Measurements from ENCODE around the gene FARP1.
"Not testable (repeated sequence)": the region's sequence is repeated elsewhere in the genome, so short reads cannot be mapped to it uniquely, and the experiment has no call there.

Gene FARP1

GRCh38 chr13:98344392-98344791 is 201.5 kb downstream of the FARP1 start:
- FAIRE-seq, result no peak

- no peak for FAIRE-seq
These were observed 202.4 kb downstream of the FARP1 start for GRCh38 chr13:98345107-98345935.

- FAIRE-seq, result no peak
These were observed 204.2 kb downstream of the FARP1 start for GRCh38 chr13:98346904-98347636.

- FAIRE-seq, result no peak
These were observed 204.9 kb downstream of the FARP1 start for GRCh38 chr13:98347756-98348155.

- no peak for FAIRE-seq
These were observed 205.7 kb downstream of the FARP1 start for GRCh38 chr13:98348466-98349200.

GRCh38 chr13:98349731-98350305 is 206.9 kb downstream of the FARP1 start:
- FAIRE-seq, result no peak

GRCh38 chr13:98350746-98351330 is 207.9 kb downstream of the FARP1 start:
- no peak for FAIRE-seq

- FAIRE-seq, result no peak
These were observed 208.7 kb downstream of the FARP1 start for GRCh38 chr13:98351636-98352035.

GRCh38 chr13:98352226-98352625 is 209.3 kb downstream of the FARP1 start:
- no peak for FAIRE-seq

- no peak for FAIRE-seq
These were observed 210.9 kb downstream of the FARP1 start for GRCh38 chr13:98353750-98354149.

GRCh38 chr13:98358937-98359336 is 216.0 kb downstream of the FARP1 start:
- FAIRE-seq, result no peak

GRCh38 chr13:98360545-98360944 is 217.7 kb downstream of the FARP1 start:
- no peak for FAIRE-seq

GRCh38 chr13:98363326-98363725 is 220.4 kb downstream of the FARP1 start:
- no peak for FAIRE-seq

GRCh38 chr13:98364179-98364578 is 221.3 kb downstream of the FARP1 start:
- no peak for FAIRE-seq

GRCh38 chr13:98364647-98365046 is 221.8 kb downstream of the FARP1 start:
- no peak for FAIRE-seq

- no peak for FAIRE-seq
These were observed 222.4 kb downstream of the FARP1 start for GRCh38 chr13:98365302-98365701.

- no peak for FAIRE-seq
These were observed 223.1 kb downstream of the FARP1 start for GRCh38 chr13:98366010-98366409.

- no peak for FAIRE-seq
These were observed 223.5 kb downstream of the FARP1 start for GRCh38 chr13:98366443-98366842.

GRCh38 chr13:98366959-98367358 is 224.1 kb downstream of the FARP1 start:
- no peak for FAIRE-seq

- no peak for FAIRE-seq
These were observed 225.1 kb downstream of the FARP1 start for GRCh38 chr13:98368019-98368418.

GRCh38 chr13:98369520-98369919 is 226.6 kb downstream of the FARP1 start:
- FAIRE-seq, result not testable (repeated sequence)

GRCh38 chr13:98370261-98370660 is 227.4 kb downstream of the FARP1 start:
- FAIRE-seq, result no peak

Data from G401.6 (cell line).